ENCODE measurements around the gene INPP5A.

The INPP5A gene

DNA sequence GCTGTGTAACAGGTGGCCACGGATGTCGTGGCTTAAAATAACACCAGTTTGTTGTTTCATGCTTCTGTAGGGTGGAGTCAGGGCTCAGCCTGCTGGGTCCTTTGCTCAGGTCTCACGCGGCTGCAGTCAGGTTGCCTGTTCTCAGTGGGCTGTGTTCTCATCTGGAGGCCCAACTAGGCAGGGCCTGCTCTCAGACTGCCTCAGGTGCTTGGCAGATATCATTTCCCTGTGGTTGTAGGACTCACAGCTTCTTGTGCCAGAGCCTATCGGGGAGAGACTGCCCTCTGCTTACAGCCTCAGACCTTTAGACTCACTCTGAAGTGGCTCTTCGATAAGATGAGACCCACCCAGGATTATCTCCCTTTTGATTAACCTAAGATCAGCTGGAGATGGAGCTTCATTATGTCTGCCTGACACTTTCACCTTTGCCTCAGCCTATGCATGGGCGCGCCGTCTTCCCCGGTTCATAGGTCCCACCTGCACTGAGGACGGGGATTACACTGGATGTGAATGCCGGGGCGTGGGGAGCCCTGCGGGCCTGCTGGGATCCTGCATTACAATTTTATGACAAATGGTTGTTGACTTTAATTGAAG lies 55.3 kb downstream of the INPP5A start:
- Histone ChIP-seq H3K4me3 (ENCODE audit: low read depth, low read length) (no peak overlapping the region), H3K9me3 (ENCODE audit: severe bottlenecking) (no peaks in the 10 kb centered on the region), H3K27me3 (ENCODE audit: insufficient read depth, low read depth, severe bottlenecking) (no peaks in the 10 kb centered on the region), H3K27ac (no peak overlapping the region), H3K36me3 (no peaks in the 10 kb centered on the region)
- DNase-seq: no peak
- TF ChIP-seq, protein P1, sequence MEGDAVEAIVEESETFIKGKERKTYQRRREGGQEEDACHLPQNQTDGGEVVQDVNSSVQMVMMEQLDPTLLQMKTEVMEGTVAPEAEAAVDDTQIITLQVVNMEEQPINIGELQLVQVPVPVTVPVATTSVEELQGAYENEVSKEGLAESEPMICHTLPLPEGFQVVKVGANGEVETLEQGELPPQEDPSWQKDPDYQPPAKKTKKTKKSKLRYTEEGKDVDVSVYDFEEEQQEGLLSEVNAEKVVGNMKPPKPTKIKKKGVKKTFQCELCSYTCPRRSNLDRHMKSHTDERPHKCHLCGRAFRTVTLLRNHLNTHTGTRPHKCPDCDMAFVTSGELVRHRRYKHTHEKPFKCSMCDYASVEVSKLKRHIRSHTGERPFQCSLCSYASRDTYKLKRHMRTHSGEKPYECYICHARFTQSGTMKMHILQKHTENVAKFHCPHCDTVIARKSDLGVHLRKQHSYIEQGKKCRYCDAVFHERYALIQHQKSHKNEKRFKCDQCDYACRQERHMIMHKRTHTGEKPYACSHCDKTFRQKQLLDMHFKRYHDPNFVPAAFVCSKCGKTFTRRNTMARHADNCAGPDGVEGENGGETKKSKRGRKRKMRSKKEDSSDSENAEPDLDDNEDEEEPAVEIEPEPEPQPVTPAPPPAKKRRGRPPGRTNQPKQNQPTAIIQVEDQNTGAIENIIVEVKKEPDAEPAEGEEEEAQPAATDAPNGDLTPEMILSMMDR (IDR thresholded peaks at IDR 0.05; ENCODE audit: low read depth, low read length): no peak

DNA sequence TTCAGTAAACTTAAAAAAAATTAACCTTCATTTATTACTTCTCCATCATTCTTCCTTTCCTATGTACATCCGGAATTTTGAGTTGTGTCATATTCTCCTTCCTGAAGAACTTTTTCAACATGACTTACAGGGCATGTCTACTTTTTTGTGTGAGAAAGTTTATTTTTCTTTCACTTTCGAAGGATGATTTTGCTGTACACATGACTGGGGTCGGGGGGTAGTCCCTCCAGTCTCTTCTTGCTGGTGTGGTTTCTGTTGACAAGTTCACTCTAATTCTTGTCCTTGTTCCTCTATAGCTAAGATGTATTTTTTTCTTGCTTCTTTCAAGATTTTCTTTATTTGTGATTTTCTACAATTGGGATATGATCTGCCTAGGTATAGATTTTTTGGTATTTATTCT lies 55.8 kb downstream of the INPP5A start:
- H3K9me3 ChIP-seq (ENCODE audit: severe bottlenecking): no peaks in the 10 kb centered on the region
- no peak overlapping the region for H3K27ac ChIP-seq
- H3K27me3 ChIP-seq (ENCODE audit: insufficient read depth, low read depth, severe bottlenecking): no peaks in the 10 kb centered on the region
- TF ChIP-seq, protein P1 (IDR thresholded peaks at IDR 0.05; ENCODE audit: low read depth, low read length): no peak
- H3K4me3 ChIP-seq (ENCODE audit: low read depth, low read length): no peak overlapping the region
- no peak for DNase-seq
- no peaks in the 10 kb centered on the region for H3K36me3 ChIP-seq

DNA sequence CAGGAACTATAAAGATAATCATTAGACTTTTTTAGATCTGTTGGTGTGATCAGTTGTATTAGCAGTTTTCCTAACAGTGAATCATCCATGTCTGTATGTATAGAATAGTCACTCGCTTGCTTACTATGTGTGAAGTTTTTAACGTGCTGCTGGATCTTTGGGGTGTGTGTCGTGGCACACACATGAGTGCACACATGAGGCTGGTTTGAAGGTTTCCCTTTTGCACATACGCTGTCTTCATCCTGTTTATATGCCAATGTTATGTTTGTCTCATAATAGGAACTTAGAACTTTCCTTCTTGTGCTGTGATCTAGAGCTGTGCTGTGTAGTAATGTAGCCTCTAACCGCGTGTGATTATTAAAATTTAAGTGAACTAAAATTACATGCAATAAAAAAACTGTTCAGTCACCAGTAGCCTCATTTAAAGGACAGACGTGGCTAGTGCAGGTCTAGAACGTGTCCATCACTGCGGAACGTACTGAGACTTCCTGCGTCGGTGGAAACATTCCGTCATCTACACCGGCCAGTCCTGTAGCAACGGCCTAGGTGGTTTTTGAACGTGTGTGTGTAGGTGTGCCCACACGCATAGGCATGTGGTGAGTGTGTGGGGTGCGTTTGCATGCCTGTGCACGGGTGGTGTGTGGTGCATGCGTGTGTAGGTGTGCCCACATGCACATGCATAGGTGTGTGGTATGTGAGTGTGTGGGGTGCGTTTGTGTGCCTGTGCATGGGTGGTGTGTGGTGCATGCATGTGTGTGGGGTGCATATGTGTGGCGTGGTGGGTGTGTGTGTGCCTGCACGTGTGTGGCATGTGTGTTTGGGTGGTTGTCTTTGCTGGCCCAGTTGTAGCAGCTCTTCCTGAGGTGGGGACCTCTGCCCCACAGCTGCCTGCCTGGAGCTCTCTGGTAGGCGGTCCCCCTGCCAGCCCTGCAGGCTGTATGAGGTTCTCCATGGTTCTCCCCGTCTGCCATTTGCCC lies 56.6 kb downstream of the INPP5A start:
- TF ChIP-seq, protein P1 (IDR thresholded peaks at IDR 0.05; ENCODE audit: low read depth, low read length): no peak
- H3K4me3 ChIP-seq (ENCODE audit: low read depth, low read length): no peak overlapping the region
- H3K27ac ChIP-seq: no peak overlapping the region
- H3K36me3 ChIP-seq: no peaks in the 10 kb centered on the region
- H3K9me3 ChIP-seq (ENCODE audit: severe bottlenecking): no peaks in the 10 kb centered on the region
- no peak for DNase-seq
- H3K27me3 ChIP-seq (ENCODE audit: insufficient read depth, low read depth, severe bottlenecking): no peaks in the 10 kb centered on the region

DNA sequence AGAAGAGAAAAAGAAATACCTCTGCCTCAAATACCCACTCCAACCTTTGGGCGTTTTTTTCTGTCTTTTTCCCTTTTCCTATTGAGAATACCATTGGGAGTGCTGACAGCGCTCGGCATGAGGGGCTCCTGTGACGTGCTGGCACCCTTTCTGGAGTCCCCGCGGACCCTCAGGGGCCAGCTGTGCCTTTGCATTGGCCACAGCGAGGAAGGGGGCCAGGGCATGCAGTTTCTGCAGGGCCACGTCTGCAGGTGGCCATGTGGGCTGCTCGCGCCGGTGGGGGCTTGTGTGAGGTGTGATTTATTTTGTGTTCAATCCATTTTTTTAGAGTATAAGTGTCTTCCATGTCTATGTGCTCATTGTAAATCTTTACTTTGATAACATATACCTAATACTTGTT lies 57.4 kb downstream of the INPP5A start:
- Histone ChIP-seq H3K4me3 (ENCODE audit: low read depth, low read length) (no peak overlapping the region), H3K36me3 (no peaks in the 10 kb centered on the region), H3K27ac (no peak overlapping the region), H3K27me3 (ENCODE audit: insufficient read depth, low read depth, severe bottlenecking) (no peaks in the 10 kb centered on the region), H3K9me3 (ENCODE audit: severe bottlenecking) (peaks cover 3% of the 10 kb centered on the region)
- no peak for DNase-seq
- TF ChIP-seq, protein P1 (IDR thresholded peaks at IDR 0.05; ENCODE audit: low read depth, low read length): no peak

DNA sequence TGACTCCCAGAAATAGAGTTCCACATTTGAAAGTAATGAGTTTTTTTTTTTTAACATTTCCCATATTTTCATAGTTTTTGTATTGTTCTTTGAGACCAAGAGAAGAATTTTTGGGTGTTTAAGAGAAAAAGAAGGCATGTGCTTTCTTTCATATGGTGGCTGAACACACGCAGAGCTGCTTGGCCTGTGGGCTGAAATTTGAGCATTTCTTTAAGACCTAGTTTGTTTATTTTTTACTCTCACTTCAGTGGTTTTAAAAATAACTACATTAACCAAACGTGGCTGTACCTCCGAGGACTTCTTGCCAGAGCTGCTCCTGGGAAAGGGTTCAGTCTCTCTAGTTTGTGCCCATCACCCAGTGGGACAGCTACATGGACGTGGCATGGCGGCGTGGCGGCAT lies 58.3 kb downstream of the INPP5A start:
- Histone ChIP-seq H3K36me3 (no peaks in the 10 kb centered on the region), H3K27ac (no peak overlapping the region), H3K4me3 (ENCODE audit: low read depth, low read length) (no peak overlapping the region), H3K9me3 (ENCODE audit: severe bottlenecking) (peaks cover 8% of the 10 kb centered on the region), H3K27me3 (ENCODE audit: insufficient read depth, low read depth, severe bottlenecking) (no peaks in the 10 kb centered on the region)
- TF ChIP-seq, protein P1 (IDR thresholded peaks at IDR 0.05; ENCODE audit: low read depth, low read length): no peak
- no peak for DNase-seq

Data from WERI-Rb-1 (cell line).